ENCODE data around the gene CCDC110. TPM values are rescaled to one million over a fixed set of nuclear protein-coding genes. Genes with fewer than 3 reads are reported as not detected.

Gene CCDC110
- total RNA-seq, 2 donors from 2014 or later = 0.35 to 6.2 TPM

- Histone ChIP-seq H3K4me3 (no peak overlapping the region), H3K36me3 (no peaks in the 10 kb centered on the region), H3K27me3 (replicated peaks; ENCODE audit: insufficient read depth) (no peaks in the 10 kb centered on the region), H3K4me1 (ENCODE audit: control insufficient read depth in 1 of 2, low read depth in 2 of 2) (peaks cover 4 to 26% of the 10 kb centered on the region in 2 donors), H3K9me3 (no peaks in the 10 kb centered on the region), H3K27ac (no peak overlapping the region)
- no peak for TF ChIP-seq CTCF (IDR thresholded peaks at IDR 0.05)
- DNase-seq (ENCODE audit: low spot score) (no peak), ATAC-seq (ENCODE audit: insufficient number of reproducible peaks, low FRiP score, low read depth) (no peak)
These were observed 3.5 kb downstream of the CCDC110 start for GRCh38 chr4:185467991-185468390.

- Histone ChIP-seq H3K4me1 (ENCODE audit: control insufficient read depth in 1 of 2, low read depth in 2 of 2) (peaks cover 1 to 24% of the 10 kb centered on the region in 2 donors), H3K4me3 (no peak overlapping the region), H3K27ac (no peak overlapping the region), H3K36me3 (no peaks in the 10 kb centered on the region), H3K9me3 (no peaks in the 10 kb centered on the region), H3K27me3 (replicated peaks; ENCODE audit: insufficient read depth) (no peaks in the 10 kb centered on the region)
- no peak for TF ChIP-seq CTCF (IDR thresholded peaks at IDR 0.05)
- DNase-seq (ENCODE audit: low spot score) (no peak), ATAC-seq (ENCODE audit: insufficient number of reproducible peaks, low FRiP score, low read depth) (no peak)
These were observed 4.4 kb downstream of the CCDC110 start for GRCh38 chr4:185467101-185467500.

DNA sequence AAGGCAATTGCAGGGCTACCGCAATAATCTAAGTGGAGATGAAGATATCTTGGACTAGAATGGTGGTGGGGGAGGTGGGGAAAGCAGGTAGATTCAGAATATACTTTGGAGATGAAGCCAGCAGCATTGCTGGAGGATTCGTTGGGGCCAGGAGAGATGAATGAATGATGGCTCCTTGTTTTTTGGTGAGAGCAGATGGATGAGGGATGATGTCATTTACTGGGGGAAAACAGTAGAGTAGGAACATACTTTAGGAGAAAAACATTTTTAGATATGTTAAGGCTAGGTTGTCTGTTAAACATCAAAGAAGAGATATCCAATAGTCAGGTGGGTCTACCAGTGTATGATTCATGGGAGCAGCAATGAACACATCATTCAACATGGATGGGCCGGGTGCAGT lies 5.8 kb downstream of the CCDC110 start:
- no peaks in the 10 kb centered on the region for H3K27me3 ChIP-seq (replicated peaks; ENCODE audit: insufficient read depth)
- TF ChIP-seq CTCF (IDR thresholded peaks at IDR 0.05) = no peak

GRCh38 chr4:185464887-185465286 lies 6.6 kb downstream of the CCDC110 start:
- no peak for ATAC-seq (ENCODE audit: insufficient number of reproducible peaks, low FRiP score, low read depth)
- H3K9me3 ChIP-seq = no peaks in the 10 kb centered on the region
- peaks cover 0 to 17% of the 10 kb centered on the region in 2 donors for H3K4me1 ChIP-seq (ENCODE audit: control insufficient read depth in 1 of 2, low read depth in 2 of 2)
- no peak for TF ChIP-seq CTCF (IDR thresholded peaks at IDR 0.05)
- H3K27me3 ChIP-seq (replicated peaks; ENCODE audit: insufficient read depth) = no peaks in the 10 kb centered on the region
- H3K27ac ChIP-seq = no peak overlapping the region
- no peaks in the 10 kb centered on the region for H3K36me3 ChIP-seq
- no peak for DNase-seq (ENCODE audit: low spot score)
- H3K4me3 ChIP-seq = no peak overlapping the region

More for the DNA sequence above, 5.8 kb downstream of the CCDC110 start:
- no peak for ATAC-seq (ENCODE audit: insufficient number of reproducible peaks, low FRiP score, low read depth)
- H3K4me1 ChIP-seq (ENCODE audit: control insufficient read depth in 1 of 2, low read depth in 2 of 2) = peaks cover 0 to 23% of the 10 kb centered on the region in 2 donors
- H3K36me3 ChIP-seq = no peaks in the 10 kb centered on the region
- H3K4me3 ChIP-seq = no peak overlapping the region
- no peak overlapping the region for H3K27ac ChIP-seq
- no peak for DNase-seq (ENCODE audit: low spot score)
- no peaks in the 10 kb centered on the region for H3K9me3 ChIP-seq

DNA sequence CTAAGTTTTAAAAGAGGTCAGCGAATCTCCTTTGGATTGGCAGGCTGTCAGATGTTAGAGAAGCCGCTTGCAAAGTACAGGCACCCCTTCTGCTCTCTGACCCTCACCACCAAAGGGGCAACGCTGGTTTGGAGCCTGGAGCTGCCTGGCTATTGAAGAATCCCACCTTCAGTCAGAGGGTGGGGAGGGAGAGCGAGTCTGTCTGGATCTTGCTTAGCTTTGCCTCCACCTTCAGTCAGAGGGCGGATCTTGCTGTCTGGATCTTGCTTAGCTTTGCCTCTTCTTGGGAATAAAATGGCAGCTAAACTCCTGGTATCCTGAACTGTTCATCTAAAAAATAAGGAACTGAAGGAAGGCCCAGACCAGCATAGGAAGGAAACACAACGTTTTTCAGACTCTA lies 7.3 kb downstream of the CCDC110 start:
- no peak overlapping the region for H3K4me3 ChIP-seq
- no peak for ATAC-seq (ENCODE audit: insufficient number of reproducible peaks, low FRiP score, low read depth)
- no peak overlapping the region for H3K27ac ChIP-seq
- peaks cover 0 to 12% of the 10 kb centered on the region in 2 donors for H3K4me1 ChIP-seq (ENCODE audit: control insufficient read depth in 1 of 2, low read depth in 2 of 2)
- H3K9me3 ChIP-seq = no peaks in the 10 kb centered on the region
- no peak for DNase-seq (ENCODE audit: low spot score)
- H3K36me3 ChIP-seq = no peaks in the 10 kb centered on the region
- no peak for TF ChIP-seq CTCF (IDR thresholded peaks at IDR 0.05)
- no peaks in the 10 kb centered on the region for H3K27me3 ChIP-seq (replicated peaks; ENCODE audit: insufficient read depth)
